Measurements from ENCODE around the gene CWF19L2. TPM values are rescaled to one million over a fixed set of nuclear protein-coding genes. Genes with fewer than 3 reads are reported as not detected.

CWF19L2 gene
- polyA plus RNA-seq, 1 of the 3 experiments (the other 2 are of a cell fraction), result 0.74 TPM

- no peaks in the 10 kb centered on the region for H3K36me3 ChIP-seq (replicated peaks in 1 of 2; ENCODE audit: control insufficient read depth in 1 of 2, insufficient read depth in 2 of 2, low read length in 1 of 2)
- no peak overlapping the region for H2AFZ ChIP-seq (ENCODE audit: low read depth)
- H3K9me3 ChIP-seq, result no peaks in the 10 kb centered on the region
- no peak overlapping the region for H3K9ac ChIP-seq
- POLR2A ChIA-PET, result no interaction called here
- H3K4me3 ChIP-seq (ENCODE audit: low read depth in 2 of 2, low read length in 1 of 2), result no peak overlapping the region
- no peak for DNase-seq
- H3K79me2 ChIP-seq (ENCODE audit: insufficient read depth), result no peaks in the 10 kb centered on the region
- no peaks in the 10 kb centered on the region for H3F3A ChIP-seq (replicated peaks; ENCODE audit: insufficient read depth)
- CTCF ChIA-PET, result no interaction called here
- no peak overlapping the region for H3K4me2 ChIP-seq
- no peaks in the 10 kb centered on the region for H3K4me1 ChIP-seq (ENCODE audit: control insufficient read depth in 1 of 2, insufficient read depth in 2 of 2, low read depth in 1 of 2, low read length in 1 of 2)
- TF ChIP-seq FOXJ3 (CRISPR knock-in tag; IDR thresholded peaks at IDR 0.05) (no peak), GABPA (IDR thresholded peaks at IDR 0.05; ENCODE audit: low read depth) (no peak), NFIC (IDR thresholded peaks at IDR 0.05; ENCODE audit: borderline replicate concordance) (no peak), MXI1 (IDR thresholded peaks at IDR 0.05; ENCODE audit: low read depth, low read length) (no peak), TAF1 (IDR thresholded peaks at IDR 0.05; ENCODE audit: borderline replicate concordance, low read depth, low read length) (no peak), SMC3 (IDR thresholded peaks at IDR 0.05; ENCODE audit: low read depth, low read length) (no peak), RCOR1 (IDR thresholded peaks at IDR 0.05; ENCODE audit: low read length) (no peak), NRF1 (IDR thresholded peaks at IDR 0.05; ENCODE audit: low read depth, low read length) (no peak)
- TF ChIP-seq, protein P1, sequence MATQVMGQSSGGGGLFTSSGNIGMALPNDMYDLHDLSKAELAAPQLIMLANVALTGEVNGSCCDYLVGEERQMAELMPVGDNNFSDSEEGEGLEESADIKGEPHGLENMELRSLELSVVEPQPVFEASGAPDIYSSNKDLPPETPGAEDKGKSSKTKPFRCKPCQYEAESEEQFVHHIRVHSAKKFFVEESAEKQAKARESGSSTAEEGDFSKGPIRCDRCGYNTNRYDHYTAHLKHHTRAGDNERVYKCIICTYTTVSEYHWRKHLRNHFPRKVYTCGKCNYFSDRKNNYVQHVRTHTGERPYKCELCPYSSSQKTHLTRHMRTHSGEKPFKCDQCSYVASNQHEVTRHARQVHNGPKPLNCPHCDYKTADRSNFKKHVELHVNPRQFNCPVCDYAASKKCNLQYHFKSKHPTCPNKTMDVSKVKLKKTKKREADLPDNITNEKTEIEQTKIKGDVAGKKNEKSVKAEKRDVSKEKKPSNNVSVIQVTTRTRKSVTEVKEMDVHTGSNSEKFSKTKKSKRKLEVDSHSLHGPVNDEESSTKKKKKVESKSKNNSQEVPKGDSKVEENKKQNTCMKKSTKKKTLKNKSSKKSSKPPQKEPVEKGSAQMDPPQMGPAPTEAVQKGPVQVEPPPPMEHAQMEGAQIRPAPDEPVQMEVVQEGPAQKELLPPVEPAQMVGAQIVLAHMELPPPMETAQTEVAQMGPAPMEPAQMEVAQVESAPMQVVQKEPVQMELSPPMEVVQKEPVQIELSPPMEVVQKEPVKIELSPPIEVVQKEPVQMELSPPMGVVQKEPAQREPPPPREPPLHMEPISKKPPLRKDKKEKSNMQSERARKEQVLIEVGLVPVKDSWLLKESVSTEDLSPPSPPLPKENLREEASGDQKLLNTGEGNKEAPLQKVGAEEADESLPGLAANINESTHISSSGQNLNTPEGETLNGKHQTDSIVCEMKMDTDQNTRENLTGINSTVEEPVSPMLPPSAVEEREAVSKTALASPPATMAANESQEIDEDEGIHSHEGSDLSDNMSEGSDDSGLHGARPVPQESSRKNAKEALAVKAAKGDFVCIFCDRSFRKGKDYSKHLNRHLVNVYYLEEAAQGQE (IDR thresholded peaks at IDR 0.05; ENCODE audit: low read depth, low read length), result no peak
- TF ChIP-seq, protein P2, sequence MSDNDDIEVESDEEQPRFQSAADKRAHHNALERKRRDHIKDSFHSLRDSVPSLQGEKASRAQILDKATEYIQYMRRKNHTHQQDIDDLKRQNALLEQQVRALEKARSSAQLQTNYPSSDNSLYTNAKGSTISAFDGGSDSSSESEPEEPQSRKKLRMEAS (IDR thresholded peaks at IDR 0.05; ENCODE audit: low read depth), result no peak
- H4K20me1 ChIP-seq (ENCODE audit: insufficient read depth), result no peaks in the 10 kb centered on the region
- H3K9me2 ChIP-seq, result no peaks in the 10 kb centered on the region
- H3K27me3 ChIP-seq (ENCODE audit: insufficient read depth), result no peaks in the 10 kb centered on the region
- H3K27ac ChIP-seq (ENCODE audit: low read depth in 2 of 2, low read length in 1 of 2), result no peak overlapping the region
These were observed 21.3 kb upstream of the CWF19L2 start for GRCh38 chr11:107478922-107479321.

DNA sequence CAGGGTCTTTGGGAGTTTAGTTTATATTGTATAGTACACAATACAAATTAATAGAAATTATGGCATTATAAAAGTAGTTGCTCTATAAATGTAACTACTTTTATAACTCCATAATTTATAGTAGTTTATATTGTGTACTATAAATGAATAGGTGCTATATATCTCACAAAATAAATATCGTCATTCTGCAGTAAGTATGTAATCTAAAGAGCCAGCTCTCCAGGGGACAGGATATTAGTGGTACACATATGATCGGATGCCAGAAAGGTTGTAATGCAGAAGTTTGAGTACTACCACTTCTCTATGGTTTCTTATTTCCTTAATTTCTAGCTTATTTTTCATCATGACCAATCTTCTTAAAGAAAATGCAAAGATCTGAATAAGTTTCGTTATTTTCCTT is 20.2 kb upstream of the CWF19L2 start:
- DNase-seq, result no peak
- H3K27me3 ChIP-seq (ENCODE audit: insufficient read depth), result no peaks in the 10 kb centered on the region
- no peaks in the 10 kb centered on the region for H3K36me3 ChIP-seq (replicated peaks in 1 of 2; ENCODE audit: control insufficient read depth in 1 of 2, insufficient read depth in 2 of 2, low read length in 1 of 2)
- H2AFZ ChIP-seq (ENCODE audit: low read depth), result no peak overlapping the region
- no peaks in the 10 kb centered on the region for H3K4me1 ChIP-seq (ENCODE audit: control insufficient read depth in 1 of 2, insufficient read depth in 2 of 2, low read depth in 1 of 2, low read length in 1 of 2)
- CTCF ChIA-PET, result interaction anchor here (1.0 kb wide), 1 partner anchor 63 kb away, joined by 3 read pairs; no protein-coding TSS in a partner anchor
- no peak overlapping the region for H3K9ac ChIP-seq
- no peaks in the 10 kb centered on the region for H3K9me3 ChIP-seq
- no peaks in the 10 kb centered on the region for H4K20me1 ChIP-seq (ENCODE audit: insufficient read depth)
- no peak overlapping the region for H3K4me3 ChIP-seq (ENCODE audit: low read depth in 2 of 2, low read length in 1 of 2)
- H3K79me2 ChIP-seq (ENCODE audit: insufficient read depth), result no peaks in the 10 kb centered on the region
- POLR2A ChIA-PET, result no interaction called here
- H3K9me2 ChIP-seq, result no peaks in the 10 kb centered on the region
- H3K4me2 ChIP-seq, result no peak overlapping the region
- WGBS (ENCODE audit: low lambda C conversion rate), result 46% methylated on average over 3 of the region's 3 CpGs
- H3F3A ChIP-seq (replicated peaks; ENCODE audit: insufficient read depth), result no peaks in the 10 kb centered on the region
- H3K27ac ChIP-seq (ENCODE audit: low read depth in 2 of 2, low read length in 1 of 2), result no peak overlapping the region
- TF ChIP-seq NRF1 (IDR thresholded peaks at IDR 0.05; ENCODE audit: low read depth, low read length) (no peak), JUND (IDR thresholded peaks at IDR 0.05) (no peak), FOXM1 (IDR thresholded peaks at IDR 0.05; ENCODE audit: low read depth) (no peak), YY1 (IDR thresholded peaks at IDR 0.05; ENCODE audit: low read depth) (no peak), ZBTB33 (IDR thresholded peaks at IDR 0.05; ENCODE audit: borderline replicate concordance, low read depth) (no peak), FOSL2 (IDR thresholded peaks at IDR 0.05; ENCODE audit: borderline replicate concordance, low read depth) (no peak), CTCF (IDR thresholded peaks at IDR 0.05) (no peak), FOXJ3 (CRISPR knock-in tag; IDR thresholded peaks at IDR 0.05) (no peak), RXRA (IDR thresholded peaks at IDR 0.05; ENCODE audit: borderline replicate concordance, low read depth) (no peak)
- TF ChIP-seq, protein P1 (IDR thresholded peaks at IDR 0.05; ENCODE audit: low read depth, low read length), result no peak

Measured in SK-N-SH (cell line).